ENCODE data around the gene PRAF2. TPM values are rescaled to one million over a fixed set of nuclear protein-coding genes. Genes with fewer than 3 reads are reported as not detected.

Gene PRAF2
- total and polyA plus RNA-seq, 9 of the 15 experiments (the other 6 are each of a cell fraction or from before 2014, with no cell fraction given): 0.24 to 5.7 (median 2.0) TPM

DNA sequence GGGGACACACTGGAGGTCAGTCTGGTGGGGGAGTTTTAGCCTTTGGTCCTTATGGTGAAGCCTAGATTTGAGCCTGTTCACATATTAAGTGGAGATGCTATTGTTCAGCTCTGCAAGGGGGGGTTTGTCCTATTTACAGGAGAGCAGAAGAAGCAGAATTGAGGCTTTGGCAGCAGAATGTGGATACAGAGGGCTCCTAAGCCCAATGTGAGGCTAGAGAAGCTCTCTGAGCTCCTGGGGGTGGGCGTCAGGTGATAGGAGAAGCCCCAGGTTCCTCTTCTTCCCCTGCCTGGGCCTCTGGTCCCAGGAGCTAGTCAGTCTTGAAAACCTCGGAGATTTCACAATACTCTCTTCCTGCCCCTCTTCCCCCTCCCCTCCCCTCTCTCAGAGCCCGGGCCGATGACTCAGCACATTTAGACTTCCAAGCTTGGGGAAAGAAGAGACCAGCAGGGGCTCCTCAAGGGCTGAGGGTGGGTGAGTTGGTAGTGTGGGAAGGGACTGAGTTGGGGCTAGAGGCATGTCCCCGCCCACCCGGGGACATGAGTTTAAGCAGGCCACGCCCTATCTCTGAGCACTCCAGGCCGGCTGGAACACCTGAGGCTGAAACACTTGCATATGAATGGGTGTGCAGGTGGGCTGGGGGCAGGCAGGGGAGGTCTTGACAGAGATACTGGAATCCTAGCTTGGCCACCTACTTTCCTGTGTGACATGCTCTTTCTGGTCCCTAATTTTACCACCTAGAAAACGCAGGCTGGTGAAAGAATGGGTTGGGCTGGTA is 34.0 kb downstream of the PRAF2 start (continued):
- no peak for TF ChIP-seq ZZZ3 (IDR thresholded peaks at IDR 0.05)
- TF ChIP-seq, protein P1, sequence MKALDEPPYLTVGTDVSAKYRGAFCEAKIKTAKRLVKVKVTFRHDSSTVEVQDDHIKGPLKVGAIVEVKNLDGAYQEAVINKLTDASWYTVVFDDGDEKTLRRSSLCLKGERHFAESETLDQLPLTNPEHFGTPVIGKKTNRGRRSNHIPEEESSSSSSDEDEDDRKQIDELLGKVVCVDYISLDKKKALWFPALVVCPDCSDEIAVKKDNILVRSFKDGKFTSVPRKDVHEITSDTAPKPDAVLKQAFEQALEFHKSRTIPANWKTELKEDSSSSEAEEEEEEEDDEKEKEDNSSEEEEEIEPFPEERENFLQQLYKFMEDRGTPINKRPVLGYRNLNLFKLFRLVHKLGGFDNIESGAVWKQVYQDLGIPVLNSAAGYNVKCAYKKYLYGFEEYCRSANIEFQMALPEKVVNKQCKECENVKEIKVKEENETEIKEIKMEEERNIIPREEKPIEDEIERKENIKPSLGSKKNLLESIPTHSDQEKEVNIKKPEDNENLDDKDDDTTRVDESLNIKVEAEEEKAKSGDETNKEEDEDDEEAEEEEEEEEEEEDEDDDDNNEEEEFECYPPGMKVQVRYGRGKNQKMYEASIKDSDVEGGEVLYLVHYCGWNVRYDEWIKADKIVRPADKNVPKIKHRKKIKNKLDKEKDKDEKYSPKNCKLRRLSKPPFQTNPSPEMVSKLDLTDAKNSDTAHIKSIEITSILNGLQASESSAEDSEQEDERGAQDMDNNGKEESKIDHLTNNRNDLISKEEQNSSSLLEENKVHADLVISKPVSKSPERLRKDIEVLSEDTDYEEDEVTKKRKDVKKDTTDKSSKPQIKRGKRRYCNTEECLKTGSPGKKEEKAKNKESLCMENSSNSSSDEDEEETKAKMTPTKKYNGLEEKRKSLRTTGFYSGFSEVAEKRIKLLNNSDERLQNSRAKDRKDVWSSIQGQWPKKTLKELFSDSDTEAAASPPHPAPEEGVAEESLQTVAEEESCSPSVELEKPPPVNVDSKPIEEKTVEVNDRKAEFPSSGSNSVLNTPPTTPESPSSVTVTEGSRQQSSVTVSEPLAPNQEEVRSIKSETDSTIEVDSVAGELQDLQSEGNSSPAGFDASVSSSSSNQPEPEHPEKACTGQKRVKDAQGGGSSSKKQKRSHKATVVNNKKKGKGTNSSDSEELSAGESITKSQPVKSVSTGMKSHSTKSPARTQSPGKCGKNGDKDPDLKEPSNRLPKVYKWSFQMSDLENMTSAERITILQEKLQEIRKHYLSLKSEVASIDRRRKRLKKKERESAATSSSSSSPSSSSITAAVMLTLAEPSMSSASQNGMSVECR (CRISPR knock-in tag; IDR thresholded peaks at IDR 0.05): no peak
- TF ChIP-seq, protein P2, sequence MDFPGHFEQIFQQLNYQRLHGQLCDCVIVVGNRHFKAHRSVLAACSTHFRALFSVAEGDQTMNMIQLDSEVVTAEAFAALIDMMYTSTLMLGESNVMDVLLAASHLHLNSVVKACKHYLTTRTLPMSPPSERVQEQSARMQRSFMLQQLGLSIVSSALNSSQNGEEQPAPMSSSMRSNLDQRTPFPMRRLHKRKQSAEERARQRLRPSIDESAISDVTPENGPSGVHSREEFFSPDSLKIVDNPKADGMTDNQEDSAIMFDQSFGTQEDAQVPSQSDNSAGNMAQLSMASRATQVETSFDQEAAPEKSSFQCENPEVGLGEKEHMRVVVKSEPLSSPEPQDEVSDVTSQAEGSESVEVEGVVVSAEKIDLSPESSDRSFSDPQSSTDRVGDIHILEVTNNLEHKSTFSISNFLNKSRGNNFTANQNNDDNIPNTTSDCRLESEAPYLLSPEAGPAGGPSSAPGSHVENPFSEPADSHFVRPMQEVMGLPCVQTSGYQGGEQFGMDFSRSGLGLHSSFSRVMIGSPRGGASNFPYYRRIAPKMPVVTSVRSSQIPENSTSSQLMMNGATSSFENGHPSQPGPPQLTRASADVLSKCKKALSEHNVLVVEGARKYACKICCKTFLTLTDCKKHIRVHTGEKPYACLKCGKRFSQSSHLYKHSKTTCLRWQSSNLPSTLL (IDR thresholded peaks at IDR 0.05): no peak
- no peak for TF ChIP-seq ZNF586 (CRISPR knock-in tag; conservative IDR thresholded peaks at IDR 0.05)
- no peak for TF ChIP-seq ZNF785 (CRISPR knock-in tag; IDR thresholded peaks at IDR 0.05)
- TF ChIP-seq, protein P3, sequence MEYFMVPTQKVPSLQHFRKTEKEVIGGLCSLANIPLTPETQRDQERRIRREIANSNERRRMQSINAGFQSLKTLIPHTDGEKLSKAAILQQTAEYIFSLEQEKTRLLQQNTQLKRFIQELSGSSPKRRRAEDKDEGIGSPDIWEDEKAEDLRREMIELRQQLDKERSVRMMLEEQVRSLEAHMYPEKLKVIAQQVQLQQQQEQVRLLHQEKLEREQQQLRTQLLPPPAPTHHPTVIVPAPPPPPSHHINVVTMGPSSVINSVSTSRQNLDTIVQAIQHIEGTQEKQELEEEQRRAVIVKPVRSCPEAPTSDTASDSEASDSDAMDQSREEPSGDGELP (CRISPR knock-in tag; IDR thresholded peaks at IDR 0.05; ENCODE audit: borderline replicate concordance): peak; percentile 16; the same call in 1 of the 2 replicates
- TF ChIP-seq ZNF124 (CRISPR knock-in tag; IDR thresholded peaks at IDR 0.05): no peak
- no peak for TF ChIP-seq NUFIP1 (IDR thresholded peaks at IDR 0.05; ENCODE audit: partially characterized antibody)
- TF ChIP-seq PHB (CRISPR knock-in tag; IDR thresholded peaks at IDR 0.05): no peak
- TF ChIP-seq, protein P4, sequence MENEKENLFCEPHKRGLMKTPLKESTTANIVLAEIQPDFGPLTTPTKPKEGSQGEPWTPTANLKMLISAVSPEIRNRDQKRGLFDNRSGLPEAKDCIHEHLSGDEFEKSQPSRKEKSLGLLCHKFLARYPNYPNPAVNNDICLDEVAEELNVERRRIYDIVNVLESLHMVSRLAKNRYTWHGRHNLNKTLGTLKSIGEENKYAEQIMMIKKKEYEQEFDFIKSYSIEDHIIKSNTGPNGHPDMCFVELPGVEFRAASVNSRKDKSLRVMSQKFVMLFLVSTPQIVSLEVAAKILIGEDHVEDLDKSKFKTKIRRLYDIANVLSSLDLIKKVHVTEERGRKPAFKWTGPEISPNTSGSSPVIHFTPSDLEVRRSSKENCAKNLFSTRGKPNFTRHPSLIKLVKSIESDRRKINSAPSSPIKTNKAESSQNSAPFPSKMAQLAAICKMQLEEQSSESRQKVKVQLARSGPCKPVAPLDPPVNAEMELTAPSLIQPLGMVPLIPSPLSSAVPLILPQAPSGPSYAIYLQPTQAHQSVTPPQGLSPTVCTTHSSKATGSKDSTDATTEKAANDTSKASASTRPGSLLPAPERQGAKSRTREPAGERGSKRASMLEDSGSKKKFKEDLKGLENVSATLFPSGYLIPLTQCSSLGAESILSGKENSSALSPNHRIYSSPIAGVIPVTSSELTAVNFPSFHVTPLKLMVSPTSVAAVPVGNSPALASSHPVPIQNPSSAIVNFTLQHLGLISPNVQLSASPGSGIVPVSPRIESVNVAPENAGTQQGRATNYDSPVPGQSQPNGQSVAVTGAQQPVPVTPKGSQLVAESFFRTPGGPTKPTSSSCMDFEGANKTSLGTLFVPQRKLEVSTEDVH (IDR thresholded peaks at IDR 0.05; ENCODE audit: low read depth, partially characterized antibody): no peak
- TF ChIP-seq NFE2L1 (tag; IDR thresholded peaks at IDR 0.05; ENCODE audit: borderline replicate concordance, low read depth): peak; percentile 98
- TF ChIP-seq SNIP1 (IDR thresholded peaks at IDR 0.05; ENCODE audit: low read depth): no peak
- 0 out of 4 replicates have a peak, but pooled peaks of 1 of the 2 experiments have one; percentile 42 for TF ChIP-seq FOXK2 (conservative IDR thresholded peaks at IDR 0.05 in 1 of 2, IDR thresholded peaks at IDR 0.05 in 1 of 2; ENCODE audit: low read depth in 2 of 2)
- no peak for TF ChIP-seq GATA2 (CRISPR knock-in tag; IDR thresholded peaks at IDR 0.05)
